AG10803 (cell line): Measurements from ENCODE around the gene SH3D19.
"Not testable (repeated sequence)": the region's sequence is repeated elsewhere in the genome, so short reads cannot be mapped to it uniquely, and the experiment has no call there.

Experiments used
- DNase-seq: peaks from one replicate; pipeline ENCODE4 v3.0.0; 2010; ENCODE audit warnings: low read depth
- H3K4me3 ChIP-seq: 2 replicates; pipeline ENCODE4 v1.5.1; 2011; ENCODE audit warnings: mild to moderate bottlenecking, low read length, control low read depth
- TF ChIP-seq, protein P1 (sequence below): conservative IDR thresholded peaks from 2 replicates; pipeline ENCODE4 v1.5.1; 2011; ENCODE audit warnings: mild to moderate bottlenecking, low read length, control low read depth, inconsistent platforms

SH3D19 gene

DNA sequence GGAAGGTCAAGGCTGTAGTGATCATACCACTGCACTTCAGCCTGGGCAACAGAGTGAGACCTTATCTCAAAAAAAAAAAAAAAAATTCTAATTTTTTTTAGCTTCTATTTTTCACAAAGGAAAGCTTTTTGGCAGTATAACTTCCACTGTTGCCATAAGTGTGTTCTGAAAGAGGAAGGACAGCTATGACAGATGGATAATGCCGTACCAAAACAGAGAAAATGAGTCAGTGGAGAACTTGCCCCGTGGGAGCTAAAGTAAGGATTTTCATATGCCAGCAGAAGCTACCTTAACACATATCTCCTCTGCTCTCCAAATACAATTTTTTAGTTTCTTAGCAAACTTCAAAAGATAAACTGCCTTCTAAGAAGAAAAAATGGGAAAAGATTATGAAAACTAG is 182.2 kb downstream of the SH3D19 start:
- TF ChIP-seq, protein P1, sequence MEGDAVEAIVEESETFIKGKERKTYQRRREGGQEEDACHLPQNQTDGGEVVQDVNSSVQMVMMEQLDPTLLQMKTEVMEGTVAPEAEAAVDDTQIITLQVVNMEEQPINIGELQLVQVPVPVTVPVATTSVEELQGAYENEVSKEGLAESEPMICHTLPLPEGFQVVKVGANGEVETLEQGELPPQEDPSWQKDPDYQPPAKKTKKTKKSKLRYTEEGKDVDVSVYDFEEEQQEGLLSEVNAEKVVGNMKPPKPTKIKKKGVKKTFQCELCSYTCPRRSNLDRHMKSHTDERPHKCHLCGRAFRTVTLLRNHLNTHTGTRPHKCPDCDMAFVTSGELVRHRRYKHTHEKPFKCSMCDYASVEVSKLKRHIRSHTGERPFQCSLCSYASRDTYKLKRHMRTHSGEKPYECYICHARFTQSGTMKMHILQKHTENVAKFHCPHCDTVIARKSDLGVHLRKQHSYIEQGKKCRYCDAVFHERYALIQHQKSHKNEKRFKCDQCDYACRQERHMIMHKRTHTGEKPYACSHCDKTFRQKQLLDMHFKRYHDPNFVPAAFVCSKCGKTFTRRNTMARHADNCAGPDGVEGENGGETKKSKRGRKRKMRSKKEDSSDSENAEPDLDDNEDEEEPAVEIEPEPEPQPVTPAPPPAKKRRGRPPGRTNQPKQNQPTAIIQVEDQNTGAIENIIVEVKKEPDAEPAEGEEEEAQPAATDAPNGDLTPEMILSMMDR, result no peak
- no peak for DNase-seq
- no peak overlapping the region for H3K4me3 ChIP-seq

DNA sequence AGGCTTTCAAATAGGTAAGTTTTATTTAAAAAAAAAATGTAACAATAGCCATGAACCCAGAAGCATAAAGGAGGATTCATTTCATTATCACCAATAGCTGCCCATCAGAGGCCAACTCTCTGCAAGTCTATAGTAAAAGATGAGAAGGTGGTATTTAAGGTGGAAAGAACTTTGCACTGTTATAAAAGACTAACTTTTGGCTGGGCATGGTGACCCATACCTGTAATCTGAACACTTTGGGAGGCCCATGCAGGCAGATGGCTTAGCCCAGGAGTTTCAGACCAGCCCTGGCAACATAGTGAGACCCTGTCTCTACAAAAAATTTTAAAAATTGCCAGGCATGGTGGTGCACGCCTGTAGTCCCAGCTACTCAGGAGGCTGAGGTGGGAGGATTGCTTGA is 182.6 kb downstream of the SH3D19 start:
- TF ChIP-seq, protein P1, result no peak
- H3K4me3 ChIP-seq, result no peak overlapping the region
- no peak for DNase-seq

DNA sequence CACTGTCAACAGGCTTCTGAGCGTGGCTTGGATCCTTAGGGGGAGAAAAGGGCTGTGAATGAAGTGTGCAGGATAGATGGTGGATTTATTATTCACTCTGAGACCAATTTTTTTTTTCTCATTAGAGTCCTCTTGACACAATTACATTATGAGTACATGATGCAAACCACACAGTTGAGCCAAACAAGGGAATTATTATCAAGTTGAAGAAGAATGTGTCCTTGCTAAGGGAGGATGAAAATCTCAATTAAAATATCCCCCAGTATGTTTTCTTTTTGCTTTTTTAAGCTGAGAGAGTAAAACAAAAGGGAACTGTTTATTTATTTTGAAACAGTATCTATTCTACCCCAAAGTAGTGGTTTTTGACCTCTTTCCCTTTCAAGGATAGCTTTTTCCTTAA is 185.6 kb downstream of the SH3D19 start:
- H3K4me3 ChIP-seq, result no peak overlapping the region
- no peak for DNase-seq
- TF ChIP-seq, protein P1, result no peak

DNA sequence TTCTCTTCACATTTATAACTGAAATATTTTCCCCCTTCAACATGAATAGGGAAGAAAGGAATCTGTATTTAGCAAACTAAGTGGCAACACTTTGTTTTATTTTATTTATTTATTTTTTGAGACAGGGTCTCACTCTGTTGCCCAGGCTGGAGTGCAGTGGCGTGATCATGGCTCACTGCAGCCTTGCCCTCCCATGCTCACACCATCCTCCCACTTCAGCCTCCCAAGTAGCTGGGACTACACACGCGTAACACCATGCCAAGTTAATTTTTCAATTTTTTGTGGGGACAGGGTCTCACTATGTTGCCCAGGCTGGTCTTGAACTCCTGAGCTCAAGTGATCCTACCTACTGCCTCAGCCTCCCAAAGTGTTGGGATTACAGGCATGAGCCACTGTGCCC is 189.4 kb downstream of the SH3D19 start:
- not testable (repeated sequence) for DNase-seq, H3K4me3 ChIP-seq

DNA sequence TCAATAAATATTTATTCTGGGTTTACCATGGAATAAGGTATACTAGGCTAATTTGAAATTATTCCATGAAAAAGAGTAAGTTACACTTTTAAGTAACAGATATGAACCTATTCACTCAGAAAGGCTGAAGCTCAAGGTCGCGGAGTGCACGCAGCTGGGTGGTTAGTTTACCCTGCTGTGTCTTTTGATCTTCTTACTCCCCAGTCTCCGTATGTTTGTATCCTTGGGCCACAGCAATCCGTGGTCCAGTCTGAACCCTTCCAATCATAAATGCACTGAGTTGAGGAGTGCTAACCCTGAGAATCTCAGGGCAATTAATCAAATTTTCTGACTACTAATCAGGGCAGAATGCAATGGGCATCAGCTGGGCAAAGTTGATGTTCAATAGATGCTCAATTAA is 192.1 kb downstream of the SH3D19 start:
- H3K4me3 ChIP-seq, result no peak overlapping the region
- TF ChIP-seq, protein P1, result no peak
- no peak for DNase-seq

DNA sequence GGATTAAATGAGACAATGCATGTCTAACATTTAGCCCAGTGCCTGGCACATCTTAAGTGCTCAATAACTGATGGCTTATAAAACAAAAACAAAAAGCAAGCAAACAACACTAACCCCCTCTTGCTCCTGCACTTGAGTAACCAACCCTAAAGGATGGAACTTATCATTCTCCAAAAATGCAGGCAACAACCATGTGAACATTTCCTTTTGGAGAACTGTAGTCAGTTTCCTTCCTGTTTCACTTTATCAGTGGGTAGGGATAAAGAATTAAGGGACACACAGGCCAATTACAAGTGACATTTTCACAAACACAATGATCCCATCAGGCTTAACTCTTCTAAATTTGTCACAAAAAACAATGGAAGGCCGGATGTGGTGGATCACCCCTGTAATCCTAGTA is 195.6 kb downstream of the SH3D19 start:
- TF ChIP-seq, protein P1, result no peak
- no peak for DNase-seq
- H3K4me3 ChIP-seq, result no peak overlapping the region

DNA sequence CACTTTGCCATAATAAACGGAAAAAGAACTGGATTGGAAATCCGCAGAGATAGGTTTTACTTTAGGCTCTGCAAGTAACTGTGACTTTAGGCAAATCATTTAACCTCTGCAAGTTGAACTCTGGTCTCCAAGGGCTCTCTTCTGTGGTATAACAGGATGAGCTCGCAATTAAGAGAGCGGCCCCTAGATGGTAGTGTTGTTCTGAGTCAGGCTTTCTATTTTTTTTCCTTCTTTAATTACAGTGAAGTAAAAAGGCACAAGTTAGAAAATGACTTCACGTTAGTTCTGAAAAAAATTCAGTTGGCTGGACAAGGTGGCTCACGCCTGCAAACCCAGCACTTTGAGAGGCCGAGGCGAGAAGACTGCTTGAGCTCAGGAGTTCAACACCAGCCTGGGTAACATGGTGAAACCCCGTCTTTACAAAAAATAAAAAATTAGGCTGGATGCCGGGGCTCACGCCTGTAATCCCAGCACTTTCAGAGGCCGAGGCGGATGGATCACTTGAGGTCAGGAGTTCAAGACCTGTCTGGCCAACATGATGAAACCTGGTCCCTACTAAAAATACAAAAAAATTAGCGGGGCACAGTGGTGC is 207.9 kb downstream of the SH3D19 start:
- DNase-seq, result peak; percentile 64
- H3K4me3 ChIP-seq, result no peak overlapping the region
- TF ChIP-seq, protein P1, result peak; percentile 85

DNA sequence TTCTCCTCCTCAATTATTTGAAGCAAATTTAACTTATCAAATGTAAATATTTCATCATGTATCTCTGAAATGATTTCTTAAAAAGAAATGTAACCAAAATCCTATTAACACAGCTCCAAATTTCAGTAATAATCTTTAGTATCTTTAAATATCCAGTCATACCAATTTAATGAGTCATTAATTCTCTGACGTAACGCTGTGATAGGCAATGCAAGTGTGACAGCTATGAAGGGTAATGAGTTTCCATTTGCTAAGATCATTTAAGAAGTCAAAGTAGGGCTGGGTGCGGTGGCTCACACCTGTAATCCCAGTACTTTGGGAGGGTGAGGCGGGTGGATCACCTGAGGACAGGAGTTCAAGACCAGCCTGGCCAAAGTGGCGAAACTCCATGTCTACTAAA is 210.4 kb downstream of the SH3D19 start:
- no peak overlapping the region for H3K4me3 ChIP-seq
- peak; percentile 20 for DNase-seq
- TF ChIP-seq, protein P1, result no peak
